Measurements from ENCODE around the gene RFPL2.

GRCh38 chr22:32226326-32227104, 21.6 kb upstream of the RFPL2 start:
- TF ChIP-seq POLR2A (IDR thresholded peaks at IDR 0.05) (no peak), EP300 (IDR thresholded peaks at IDR 0.05) (no peak)
- TF ChIP-seq, protein P1, sequence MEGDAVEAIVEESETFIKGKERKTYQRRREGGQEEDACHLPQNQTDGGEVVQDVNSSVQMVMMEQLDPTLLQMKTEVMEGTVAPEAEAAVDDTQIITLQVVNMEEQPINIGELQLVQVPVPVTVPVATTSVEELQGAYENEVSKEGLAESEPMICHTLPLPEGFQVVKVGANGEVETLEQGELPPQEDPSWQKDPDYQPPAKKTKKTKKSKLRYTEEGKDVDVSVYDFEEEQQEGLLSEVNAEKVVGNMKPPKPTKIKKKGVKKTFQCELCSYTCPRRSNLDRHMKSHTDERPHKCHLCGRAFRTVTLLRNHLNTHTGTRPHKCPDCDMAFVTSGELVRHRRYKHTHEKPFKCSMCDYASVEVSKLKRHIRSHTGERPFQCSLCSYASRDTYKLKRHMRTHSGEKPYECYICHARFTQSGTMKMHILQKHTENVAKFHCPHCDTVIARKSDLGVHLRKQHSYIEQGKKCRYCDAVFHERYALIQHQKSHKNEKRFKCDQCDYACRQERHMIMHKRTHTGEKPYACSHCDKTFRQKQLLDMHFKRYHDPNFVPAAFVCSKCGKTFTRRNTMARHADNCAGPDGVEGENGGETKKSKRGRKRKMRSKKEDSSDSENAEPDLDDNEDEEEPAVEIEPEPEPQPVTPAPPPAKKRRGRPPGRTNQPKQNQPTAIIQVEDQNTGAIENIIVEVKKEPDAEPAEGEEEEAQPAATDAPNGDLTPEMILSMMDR (IDR thresholded peaks at IDR 0.05), result no peak

Data from sigmoid colon (tissue), 4 donors.